ENCODE data around the gene AP5M1. TPM values are rescaled to one million over a fixed set of nuclear protein-coding genes. Genes with fewer than 3 reads are reported as not detected.

The AP5M1 gene
- total and polyA plus RNA-seq, 4 donors: 34.8 to 45.6 (median 40.1) TPM

DNA sequence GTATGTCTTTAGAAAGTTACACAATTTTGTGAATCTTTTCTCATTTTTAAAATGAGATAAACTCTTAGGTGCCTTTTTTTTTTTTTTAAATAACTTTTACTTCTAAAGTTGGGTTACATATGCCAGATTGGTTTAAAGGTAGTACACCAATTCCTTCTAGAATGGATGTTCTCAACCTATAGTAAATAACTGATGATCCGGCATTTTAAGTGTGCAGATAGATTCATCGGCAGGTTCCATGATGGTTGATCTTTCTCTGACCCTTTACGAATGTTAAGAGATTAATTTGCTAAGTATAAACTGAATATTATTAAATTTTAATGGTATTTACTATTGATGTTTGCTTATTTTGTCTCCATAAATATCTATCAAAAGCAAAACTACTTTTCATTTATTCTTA, 8.3 kb downstream of the AP5M1 start:
- DNase-seq (ENCODE audit: low read depth in 4 of 6, low spot score in 6 of 6): no peak
- no peak overlapping the region for H3K4me3 ChIP-seq (ENCODE audit: low read depth, low read length)
- H3K4me1 ChIP-seq (ENCODE audit: control insufficient read depth, insufficient read depth, low read length): no peaks in the 10 kb centered on the region
- WGBS (ENCODE audit: insufficient coverage): no CpG with 5 or more reads among the region's 3 CpGs
- H3K27ac ChIP-seq (ENCODE audit: low read depth, low read length): no peak overlapping the region
- no peaks in the 10 kb centered on the region for H3K9me3 ChIP-seq (ENCODE audit: control insufficient read depth, insufficient read depth, low read length)
- H3K36me3 ChIP-seq (ENCODE audit: control insufficient read depth, insufficient read depth, low read length): peaks cover 11% of the 10 kb centered on the region
- H3K27me3 ChIP-seq (ENCODE audit: control insufficient read depth, insufficient read depth, low read length): no peaks in the 10 kb centered on the region

DNA sequence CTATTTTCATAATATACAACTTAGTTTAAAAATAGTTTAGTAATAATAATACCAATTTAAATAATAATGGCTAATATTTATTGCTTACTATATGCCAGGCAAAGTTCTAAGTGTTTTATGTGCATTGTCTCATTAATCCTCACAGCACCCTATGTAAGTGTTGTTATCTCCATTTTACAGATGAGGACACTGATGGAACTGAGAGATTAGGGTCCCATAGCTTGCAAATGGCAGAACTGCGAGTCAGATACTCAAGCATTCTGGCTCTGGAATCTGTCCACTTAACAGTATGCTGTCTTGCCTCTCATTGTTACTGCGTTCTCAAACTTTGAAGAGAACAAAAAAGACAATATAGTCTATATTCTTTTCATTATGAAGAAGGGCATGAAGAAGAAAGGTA, 19.0 kb downstream of the AP5M1 start:
- DNase-seq (ENCODE audit: low read depth in 4 of 6, low spot score in 6 of 6): no peak
- no peak overlapping the region for H3K4me3 ChIP-seq (ENCODE audit: low read depth, low read length)
- no peaks in the 10 kb centered on the region for H3K9me3 ChIP-seq (ENCODE audit: control insufficient read depth, insufficient read depth, low read length)
- H3K4me1 ChIP-seq (ENCODE audit: control insufficient read depth, insufficient read depth, low read length): no peaks in the 10 kb centered on the region
- no CpG with 5 or more reads among the region's 2 CpGs for WGBS (ENCODE audit: insufficient coverage)
- no peak overlapping the region for H3K27ac ChIP-seq (ENCODE audit: low read depth, low read length)
- H3K27me3 ChIP-seq (ENCODE audit: control insufficient read depth, insufficient read depth, low read length): no peaks in the 10 kb centered on the region
- H3K36me3 ChIP-seq (ENCODE audit: control insufficient read depth, insufficient read depth, low read length): no peaks in the 10 kb centered on the region

DNA sequence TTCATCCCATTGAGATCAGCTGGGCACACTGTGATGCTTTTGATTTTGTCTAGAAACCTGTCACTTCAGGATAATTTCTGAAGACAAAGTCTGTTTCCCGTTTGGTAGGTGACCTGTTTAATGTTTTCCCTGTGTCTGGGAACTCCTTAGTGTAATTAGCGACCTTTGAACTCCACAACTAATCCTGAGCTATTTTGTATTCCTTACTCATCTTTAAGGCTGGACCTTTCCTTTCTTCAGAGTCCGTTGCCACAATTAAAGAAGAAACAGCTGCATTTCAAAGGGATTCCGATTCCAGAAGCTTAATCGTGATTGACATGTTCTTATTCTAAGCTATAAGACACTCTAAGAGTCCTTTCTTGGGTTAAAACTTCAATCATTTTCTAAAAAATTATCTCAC, 22.0 kb downstream of the AP5M1 start:
- no peaks in the 10 kb centered on the region for H3K27me3 ChIP-seq (ENCODE audit: control insufficient read depth, insufficient read depth, low read length)
- no peak overlapping the region for H3K4me3 ChIP-seq (ENCODE audit: low read depth, low read length)
- H3K4me1 ChIP-seq (ENCODE audit: control insufficient read depth, insufficient read depth, low read length): no peaks in the 10 kb centered on the region
- DNase-seq (ENCODE audit: low read depth in 4 of 6, low spot score in 6 of 6): peak in 1 of 6 donors; percentile 20
- no peak overlapping the region for H3K27ac ChIP-seq (ENCODE audit: low read depth, low read length)
- WGBS (ENCODE audit: insufficient coverage): 40% methylated on average over 1 of the region's 5 CpGs
- no peaks in the 10 kb centered on the region for H3K36me3 ChIP-seq (ENCODE audit: control insufficient read depth, insufficient read depth, low read length)
- no peaks in the 10 kb centered on the region for H3K9me3 ChIP-seq (ENCODE audit: control insufficient read depth, insufficient read depth, low read length)

DNA sequence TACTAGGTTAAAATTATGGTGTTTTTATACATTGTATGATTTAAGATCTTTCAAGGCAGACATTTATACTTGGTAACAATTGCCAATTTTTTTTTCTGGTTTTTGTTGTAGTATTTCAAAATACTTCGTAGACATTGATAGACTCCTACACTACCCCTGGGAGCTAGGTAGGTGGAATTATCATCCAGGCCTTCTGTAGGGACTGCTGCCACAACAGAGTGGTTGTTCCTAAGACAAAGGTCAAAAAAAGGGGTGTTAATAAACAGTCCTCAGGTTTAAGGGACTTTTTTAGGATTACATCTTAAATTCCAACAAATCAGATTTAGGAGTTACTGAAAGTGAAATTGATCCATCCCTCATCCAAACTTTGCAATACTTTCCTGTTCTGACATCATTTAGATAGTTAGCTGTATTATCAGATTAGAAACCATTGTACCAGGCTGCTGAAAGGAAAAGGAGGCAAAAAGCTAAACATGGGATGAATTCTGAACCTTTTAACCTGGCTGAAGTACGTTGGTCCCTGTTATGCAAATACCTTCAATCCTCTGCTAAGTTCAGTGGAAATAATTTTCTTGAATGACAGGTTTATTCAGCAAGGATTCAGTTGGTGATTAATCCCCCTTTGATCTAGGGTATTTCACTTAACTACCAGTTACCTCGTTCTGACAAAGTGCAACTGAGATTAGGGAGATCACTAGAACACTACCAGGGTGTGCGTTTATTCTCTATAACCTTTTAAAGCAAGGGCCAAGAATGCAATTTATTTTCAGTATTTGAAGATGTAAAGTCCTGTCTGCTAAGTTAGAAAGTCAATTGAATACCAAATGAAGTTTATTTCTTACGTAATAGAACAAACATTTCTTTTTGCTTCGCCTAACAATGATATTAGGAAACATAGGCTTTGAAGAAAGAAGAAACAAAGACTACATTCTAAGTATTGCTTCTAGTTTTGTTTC, 23.2 kb downstream of the AP5M1 start:
- no peak overlapping the region for H3K4me3 ChIP-seq (ENCODE audit: low read depth, low read length)
- DNase-seq (ENCODE audit: low read depth in 4 of 6, low spot score in 6 of 6): no peak
- H3K36me3 ChIP-seq (ENCODE audit: control insufficient read depth, insufficient read depth, low read length): no peaks in the 10 kb centered on the region
- no peaks in the 10 kb centered on the region for H3K4me1 ChIP-seq (ENCODE audit: control insufficient read depth, insufficient read depth, low read length)
- no peaks in the 10 kb centered on the region for H3K9me3 ChIP-seq (ENCODE audit: control insufficient read depth, insufficient read depth, low read length)
- 40% methylated on average over 1 of the region's 6 CpGs for WGBS (ENCODE audit: insufficient coverage)
- H3K27me3 ChIP-seq (ENCODE audit: control insufficient read depth, insufficient read depth, low read length): no peaks in the 10 kb centered on the region
- no peak overlapping the region for H3K27ac ChIP-seq (ENCODE audit: low read depth, low read length)

DNA sequence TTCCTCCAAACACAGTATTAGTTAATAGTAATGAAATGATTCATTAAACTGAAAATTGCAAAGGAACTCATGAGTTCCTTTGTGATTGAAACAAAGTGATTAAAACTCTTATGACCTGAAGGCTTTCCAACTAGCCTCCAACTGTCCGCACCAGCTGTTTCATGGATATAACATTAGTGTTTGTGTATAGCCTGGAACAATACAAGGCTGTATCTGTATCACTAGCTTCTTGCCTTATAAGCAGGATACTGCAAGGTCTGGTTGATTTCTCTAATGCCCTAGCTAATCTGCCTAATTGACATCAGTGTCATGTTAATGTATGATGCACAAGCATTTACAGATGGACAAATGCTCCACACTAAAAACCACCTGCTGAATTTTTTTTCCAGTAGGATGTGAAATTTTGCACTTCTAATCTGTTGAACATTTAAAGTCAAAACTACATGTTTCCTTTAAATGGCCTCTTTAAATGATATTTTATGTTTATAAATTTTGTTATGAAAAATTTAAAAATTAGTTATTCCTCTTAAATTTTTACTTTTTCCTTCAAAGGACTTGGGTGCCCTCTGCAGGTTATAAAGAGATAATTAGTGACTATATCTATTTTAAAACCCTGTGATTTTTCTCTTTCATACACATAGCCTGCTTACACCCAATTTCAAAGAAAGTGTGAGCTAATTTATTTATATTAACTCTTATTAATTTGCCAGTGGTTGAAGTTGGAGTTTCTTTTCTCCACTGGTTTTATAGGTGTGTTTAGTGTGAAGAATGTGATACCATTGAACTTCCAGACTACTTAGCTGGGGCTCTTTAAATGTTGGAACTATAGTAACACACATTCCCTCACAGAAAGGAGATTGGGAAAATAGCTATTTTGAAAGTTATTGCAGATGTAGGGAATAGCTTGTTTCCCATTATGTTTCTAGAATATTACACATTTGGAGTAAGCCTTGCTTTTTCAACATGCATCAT, 25.4 kb downstream of the AP5M1 start:
- H3K27me3 ChIP-seq (ENCODE audit: control insufficient read depth, insufficient read depth, low read length): no peaks in the 10 kb centered on the region
- H3K27ac ChIP-seq (ENCODE audit: low read depth, low read length): no peak overlapping the region
- WGBS (ENCODE audit: insufficient coverage): no CpG with 5 or more reads among the region's 1 CpG
- peak in 2 of 6 donors; percentile 30 to 46 for DNase-seq (ENCODE audit: low read depth in 4 of 6, low spot score in 6 of 6)
- H3K36me3 ChIP-seq (ENCODE audit: control insufficient read depth, insufficient read depth, low read length): no peaks in the 10 kb centered on the region
- H3K9me3 ChIP-seq (ENCODE audit: control insufficient read depth, insufficient read depth, low read length): no peaks in the 10 kb centered on the region
- H3K4me1 ChIP-seq (ENCODE audit: control insufficient read depth, insufficient read depth, low read length): no peaks in the 10 kb centered on the region
- no peak overlapping the region for H3K4me3 ChIP-seq (ENCODE audit: low read depth, low read length)

DNA sequence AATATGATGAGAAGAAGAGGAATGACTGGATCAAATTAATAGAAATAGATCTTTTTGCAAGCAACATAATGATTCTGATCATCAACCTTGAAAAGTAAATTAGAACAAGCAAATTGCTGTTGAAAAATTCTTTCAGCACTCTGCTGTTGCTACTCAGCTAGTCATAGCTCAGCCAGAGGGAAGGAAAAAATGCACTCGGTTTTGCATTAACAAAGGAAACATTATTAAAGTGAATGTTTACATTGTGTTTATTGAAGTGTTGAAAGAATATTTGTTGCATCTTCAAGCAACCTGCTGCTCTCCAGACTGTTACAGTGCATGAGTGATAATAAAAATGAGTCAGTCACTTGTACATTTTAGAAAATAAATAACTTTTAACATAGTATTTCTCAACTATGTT, 26.5 kb downstream of the AP5M1 start:
- WGBS (ENCODE audit: insufficient coverage): no CpG with 5 or more reads among the region's 1 CpG
- Histone ChIP-seq H3K36me3 (ENCODE audit: control insufficient read depth, insufficient read depth, low read length) (no peaks in the 10 kb centered on the region), H3K9me3 (ENCODE audit: control insufficient read depth, insufficient read depth, low read length) (no peaks in the 10 kb centered on the region), H3K4me3 (ENCODE audit: low read depth, low read length) (no peak overlapping the region), H3K4me1 (ENCODE audit: control insufficient read depth, insufficient read depth, low read length) (no peaks in the 10 kb centered on the region), H3K27me3 (ENCODE audit: control insufficient read depth, insufficient read depth, low read length) (no peaks in the 10 kb centered on the region), H3K27ac (ENCODE audit: low read depth, low read length) (no peak overlapping the region)
- no peak for DNase-seq (ENCODE audit: low read depth in 4 of 6, low spot score in 6 of 6)

DNA sequence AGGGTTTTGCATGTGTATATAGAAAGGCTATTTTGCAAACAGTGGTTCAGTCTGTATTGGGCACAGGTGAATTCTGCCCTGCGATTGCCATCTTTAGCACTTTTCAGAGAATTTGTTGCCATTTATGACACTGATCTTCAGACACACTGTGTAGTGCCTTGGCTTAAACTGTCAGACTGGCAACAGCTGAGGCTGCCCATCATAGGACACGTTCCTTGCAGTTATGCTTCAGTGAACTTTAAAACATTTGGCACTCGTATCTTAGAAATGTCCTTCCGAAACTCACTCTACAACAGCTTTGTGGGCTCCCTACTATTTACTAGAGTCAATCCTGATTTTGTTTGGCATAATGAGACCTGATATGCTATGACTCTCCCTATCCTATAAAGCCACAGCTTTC, 29.1 kb downstream of the AP5M1 start:
- no peaks in the 10 kb centered on the region for H3K9me3 ChIP-seq (ENCODE audit: control insufficient read depth, insufficient read depth, low read length)
- H3K4me1 ChIP-seq (ENCODE audit: control insufficient read depth, insufficient read depth, low read length): no peaks in the 10 kb centered on the region
- H3K27ac ChIP-seq (ENCODE audit: low read depth, low read length): no peak overlapping the region
- H3K27me3 ChIP-seq (ENCODE audit: control insufficient read depth, insufficient read depth, low read length): no peaks in the 10 kb centered on the region
- no peak for DNase-seq (ENCODE audit: low read depth in 4 of 6, low spot score in 6 of 6)
- H3K36me3 ChIP-seq (ENCODE audit: control insufficient read depth, insufficient read depth, low read length): no peaks in the 10 kb centered on the region
- H3K4me3 ChIP-seq (ENCODE audit: low read depth, low read length): no peak overlapping the region
- 78% methylated on average over 4 of the region's 4 CpGs for WGBS (ENCODE audit: insufficient coverage)

DNA sequence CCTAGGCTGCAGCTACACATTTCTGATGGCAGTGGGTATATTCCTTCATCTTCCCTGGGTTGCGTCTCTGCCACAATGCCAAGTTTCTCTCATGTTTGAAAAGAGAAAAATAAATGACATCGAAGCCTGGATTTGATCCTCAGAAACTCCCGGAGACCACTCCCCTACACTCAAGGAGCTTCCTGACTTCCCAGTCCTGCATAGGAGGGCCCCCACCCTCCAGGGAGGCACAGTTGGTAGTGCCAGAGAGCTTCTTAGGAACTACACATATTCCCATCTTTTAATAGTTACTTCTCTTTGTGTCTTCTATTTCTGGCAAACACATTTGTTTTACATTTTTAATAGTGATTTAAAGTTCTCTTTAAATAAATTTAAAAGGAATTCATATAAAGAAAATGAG, 30.7 kb downstream of the AP5M1 start:
- H3K4me3 ChIP-seq (ENCODE audit: low read depth, low read length): no peak overlapping the region
- no peaks in the 10 kb centered on the region for H3K27me3 ChIP-seq (ENCODE audit: control insufficient read depth, insufficient read depth, low read length)
- no peak overlapping the region for H3K27ac ChIP-seq (ENCODE audit: low read depth, low read length)
- H3K9me3 ChIP-seq (ENCODE audit: control insufficient read depth, insufficient read depth, low read length): no peaks in the 10 kb centered on the region
- no peak for DNase-seq (ENCODE audit: low read depth in 4 of 6, low spot score in 6 of 6)
- H3K36me3 ChIP-seq (ENCODE audit: control insufficient read depth, insufficient read depth, low read length): no peaks in the 10 kb centered on the region
- no peaks in the 10 kb centered on the region for H3K4me1 ChIP-seq (ENCODE audit: control insufficient read depth, insufficient read depth, low read length)
- 67% methylated on average over 1 of the region's 3 CpGs for WGBS (ENCODE audit: insufficient coverage)

DNA sequence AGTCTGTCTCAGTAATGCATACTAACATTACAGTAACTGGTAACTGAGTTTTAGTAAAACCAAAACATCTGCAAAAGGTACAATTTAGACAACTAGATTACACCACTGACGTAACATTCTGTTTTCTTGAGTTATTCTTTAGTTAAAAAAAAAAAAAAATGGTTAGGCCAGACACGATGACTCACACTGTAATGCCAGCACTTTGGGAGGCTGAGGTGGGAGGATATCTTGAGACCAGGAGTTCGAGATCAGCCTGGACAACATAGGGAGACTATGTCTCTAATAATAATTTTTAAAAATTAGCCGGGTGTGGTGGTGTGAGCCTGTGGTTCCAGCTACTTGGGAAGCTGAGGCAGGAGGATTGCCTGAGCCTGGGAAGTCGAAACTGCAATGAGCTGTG, 34.1 kb downstream of the AP5M1 start:
- H3K4me3 ChIP-seq (ENCODE audit: low read depth, low read length): no peak overlapping the region
- WGBS (ENCODE audit: insufficient coverage): 100% methylated on average over 1 of the region's 5 CpGs
- H3K27me3 ChIP-seq (ENCODE audit: control insufficient read depth, insufficient read depth, low read length): no peaks in the 10 kb centered on the region
- no peak overlapping the region for H3K27ac ChIP-seq (ENCODE audit: low read depth, low read length)
- no peaks in the 10 kb centered on the region for H3K36me3 ChIP-seq (ENCODE audit: control insufficient read depth, insufficient read depth, low read length)
- no peak for DNase-seq (ENCODE audit: low read depth in 4 of 6, low spot score in 6 of 6)
- H3K4me1 ChIP-seq (ENCODE audit: control insufficient read depth, insufficient read depth, low read length): no peaks in the 10 kb centered on the region
- H3K9me3 ChIP-seq (ENCODE audit: control insufficient read depth, insufficient read depth, low read length): no peaks in the 10 kb centered on the region
